ENCODE data around the gene TRIM8.

TRIM8 gene

DNA sequence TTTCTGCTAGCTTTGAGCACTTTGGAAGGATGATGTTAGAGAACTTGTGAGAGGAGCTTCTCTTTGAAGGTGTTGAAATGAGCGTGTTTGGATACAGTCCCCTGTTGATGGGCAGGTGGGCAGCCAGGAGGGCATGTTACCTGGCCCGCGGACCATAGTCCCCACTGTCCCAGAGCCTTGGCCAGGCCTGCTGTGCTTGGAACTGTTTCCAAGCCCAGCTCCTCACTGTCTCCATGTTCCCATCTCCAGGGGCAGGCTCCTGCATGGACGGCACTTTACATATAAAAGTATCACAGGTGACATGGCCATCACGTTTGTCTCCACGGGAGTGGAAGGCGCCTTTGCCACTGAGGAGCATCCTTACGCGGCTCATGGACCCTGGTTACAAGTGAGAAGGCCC is 27.2 kb upstream of the TRIM8 start:
- no peak for FAIRE-seq

GRCh38 chr10:102617816-102618215 is 26.5 kb upstream of the TRIM8 start:
- no peak for FAIRE-seq

- no peak for FAIRE-seq
Measured at GRCh38 chr10:102619281-102619981, 24.8 kb upstream of the TRIM8 start.

GRCh38 chr10:102620138-102620590 is 24.1 kb upstream of the TRIM8 start:
- FAIRE-seq = no peak

DNA sequence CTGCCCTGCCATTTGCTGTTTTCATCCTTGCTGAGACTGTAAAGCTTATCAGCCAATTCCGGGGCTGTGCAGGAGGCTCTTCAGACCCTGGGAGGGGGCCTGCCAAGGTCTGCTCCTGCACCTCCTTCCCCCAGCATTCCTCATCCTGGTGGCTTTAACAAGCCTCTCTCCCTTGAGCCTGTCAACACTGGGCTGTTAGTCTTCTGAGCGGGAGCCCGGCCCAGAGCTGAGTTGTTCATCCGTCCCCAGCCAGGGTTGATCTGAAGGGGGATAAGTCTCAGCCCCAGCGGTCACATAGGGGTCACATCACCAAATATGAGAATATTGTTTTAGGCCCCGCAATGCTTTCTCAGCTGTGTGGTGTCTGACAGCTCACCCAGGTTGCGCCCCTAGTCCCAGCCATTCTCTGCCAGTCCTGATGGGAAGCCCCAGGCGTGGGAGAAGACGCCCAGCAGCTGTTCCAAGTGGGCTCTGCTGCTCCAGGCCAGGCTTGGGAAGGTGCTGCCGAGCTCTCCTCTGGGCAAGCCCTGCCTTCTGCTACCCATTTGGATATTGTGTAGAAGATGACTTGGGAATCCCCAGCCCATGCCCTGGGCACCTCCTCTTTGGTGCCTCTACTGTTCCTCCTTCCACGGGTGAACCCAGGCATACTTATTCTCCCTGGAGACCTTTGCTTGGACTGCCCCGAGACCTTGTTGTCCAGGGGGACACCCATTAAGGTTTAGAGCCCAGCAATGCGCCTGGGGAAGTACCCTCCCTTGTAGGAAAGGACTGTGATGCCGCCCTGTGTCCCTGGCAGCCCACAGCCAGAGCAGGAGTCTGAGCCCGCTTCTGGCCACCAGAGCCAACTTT is 23.5 kb upstream of the TRIM8 start:
- no peak for FAIRE-seq

DNA sequence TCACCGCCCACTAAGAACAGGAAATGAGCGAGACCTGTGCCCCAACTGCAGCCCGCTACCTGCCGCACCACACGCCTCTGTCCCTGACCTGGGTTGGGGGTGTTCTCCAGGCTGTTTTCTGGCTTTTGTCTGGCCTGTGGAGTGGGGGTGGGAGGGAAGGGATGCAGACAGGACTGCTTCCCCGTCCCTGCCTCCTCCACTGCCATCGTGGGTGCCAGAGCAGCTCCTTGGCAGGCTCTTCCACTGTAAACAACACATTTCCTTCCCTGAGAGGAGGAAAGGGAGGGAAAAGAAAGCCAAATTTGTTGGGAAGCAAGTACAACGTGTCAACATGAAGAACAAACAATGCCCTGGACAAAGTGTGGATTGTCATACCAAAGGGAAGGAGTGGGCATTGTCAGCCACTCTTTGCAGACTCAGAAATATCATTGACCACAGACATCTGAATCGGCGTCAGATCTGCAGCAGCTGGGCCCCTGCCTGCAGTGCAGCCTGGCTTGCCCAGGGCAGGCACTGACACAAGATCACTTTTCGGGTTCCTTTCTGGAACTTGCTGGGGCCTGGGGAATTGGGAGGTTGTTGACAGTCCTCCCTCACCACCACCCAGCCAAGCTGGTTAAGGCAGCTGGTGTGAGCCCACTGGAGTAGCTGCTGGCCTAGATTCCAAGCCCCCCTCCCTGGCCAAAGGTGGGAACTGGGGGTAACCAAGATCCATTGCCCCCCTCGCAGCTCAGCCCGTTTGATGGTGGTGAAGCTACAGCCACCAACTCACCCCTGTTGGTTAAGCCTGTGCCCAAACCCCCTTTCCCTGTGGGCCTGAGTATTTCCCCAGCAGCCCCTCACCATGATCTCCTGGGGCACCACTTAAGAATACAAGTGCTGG is 22.6 kb upstream of the TRIM8 start:
- no peak for FAIRE-seq

GRCh38 chr10:102624094-102624493 is 20.2 kb upstream of the TRIM8 start:
- no peak for FAIRE-seq

GRCh38 chr10:102624751-102625645 is 19.3 kb upstream of the TRIM8 start:
- FAIRE-seq = no peak

DNA sequence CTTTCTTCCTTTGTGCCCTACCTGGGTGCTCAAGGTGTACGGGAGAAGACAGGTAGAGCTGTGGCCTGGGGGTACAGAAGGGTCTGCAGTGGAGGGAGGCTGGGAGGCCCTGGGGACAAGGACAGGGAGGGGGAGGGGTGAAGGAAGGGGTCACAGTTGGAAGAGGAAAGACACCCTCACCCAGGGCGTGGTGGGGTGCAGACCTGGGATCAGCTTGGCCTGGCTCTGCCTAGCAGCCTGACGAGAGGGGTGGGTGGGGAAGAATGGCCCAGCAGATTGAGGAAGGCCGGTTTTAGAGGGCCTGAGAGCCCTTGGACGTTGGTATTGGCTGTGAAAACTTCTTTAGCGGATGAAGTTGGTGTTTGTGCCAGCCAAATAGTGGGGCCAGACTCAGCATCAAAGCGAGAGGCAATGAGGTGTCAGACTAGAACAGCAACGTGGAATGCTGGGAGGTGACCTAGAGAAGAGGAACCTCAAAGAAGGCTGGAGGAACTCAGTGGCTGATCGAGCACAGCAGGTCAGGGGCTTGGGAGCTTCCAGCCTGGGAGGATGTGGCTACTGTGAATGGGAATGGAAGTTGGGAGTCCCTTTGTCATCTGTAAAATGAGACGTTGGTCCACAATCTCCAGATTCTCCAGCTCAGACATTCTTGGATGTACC is 18.1 kb upstream of the TRIM8 start:
- no peak for FAIRE-seq

DNA sequence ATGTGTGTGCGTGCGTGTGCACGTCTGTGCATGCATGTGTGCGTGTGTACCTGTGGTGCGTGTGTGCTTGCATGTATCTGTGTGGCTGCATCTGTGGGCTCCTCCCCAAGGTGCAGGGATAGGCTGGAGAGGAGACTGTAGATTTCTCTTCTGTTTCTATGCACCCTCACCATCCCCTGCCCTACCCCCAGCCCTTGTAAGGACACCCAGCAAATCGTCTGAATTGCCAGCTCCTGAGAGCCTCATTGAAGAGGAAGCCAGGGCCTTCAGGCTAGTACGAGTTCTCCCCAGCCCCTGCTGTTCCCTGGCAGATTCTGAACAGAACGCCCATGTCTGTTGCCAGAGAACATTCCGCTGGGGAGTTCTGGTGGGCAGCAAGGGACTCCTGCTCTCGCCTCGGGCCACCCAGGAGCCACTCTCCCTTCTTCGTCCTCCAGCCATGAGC is 17.0 kb upstream of the TRIM8 start:
- FAIRE-seq = no peak

GRCh38 chr10:102627736-102628293 is 16.5 kb upstream of the TRIM8 start:
- FAIRE-seq = no peak

GRCh38 chr10:102628451-102628911 is 15.8 kb upstream of the TRIM8 start:
- FAIRE-seq = no peak

- no peak for FAIRE-seq
Measured at GRCh38 chr10:102629661-102630614, 14.3 kb upstream of the TRIM8 start.

GRCh38 chr10:102630663-102631062 is 13.6 kb upstream of the TRIM8 start:
- FAIRE-seq = no peak

DNA sequence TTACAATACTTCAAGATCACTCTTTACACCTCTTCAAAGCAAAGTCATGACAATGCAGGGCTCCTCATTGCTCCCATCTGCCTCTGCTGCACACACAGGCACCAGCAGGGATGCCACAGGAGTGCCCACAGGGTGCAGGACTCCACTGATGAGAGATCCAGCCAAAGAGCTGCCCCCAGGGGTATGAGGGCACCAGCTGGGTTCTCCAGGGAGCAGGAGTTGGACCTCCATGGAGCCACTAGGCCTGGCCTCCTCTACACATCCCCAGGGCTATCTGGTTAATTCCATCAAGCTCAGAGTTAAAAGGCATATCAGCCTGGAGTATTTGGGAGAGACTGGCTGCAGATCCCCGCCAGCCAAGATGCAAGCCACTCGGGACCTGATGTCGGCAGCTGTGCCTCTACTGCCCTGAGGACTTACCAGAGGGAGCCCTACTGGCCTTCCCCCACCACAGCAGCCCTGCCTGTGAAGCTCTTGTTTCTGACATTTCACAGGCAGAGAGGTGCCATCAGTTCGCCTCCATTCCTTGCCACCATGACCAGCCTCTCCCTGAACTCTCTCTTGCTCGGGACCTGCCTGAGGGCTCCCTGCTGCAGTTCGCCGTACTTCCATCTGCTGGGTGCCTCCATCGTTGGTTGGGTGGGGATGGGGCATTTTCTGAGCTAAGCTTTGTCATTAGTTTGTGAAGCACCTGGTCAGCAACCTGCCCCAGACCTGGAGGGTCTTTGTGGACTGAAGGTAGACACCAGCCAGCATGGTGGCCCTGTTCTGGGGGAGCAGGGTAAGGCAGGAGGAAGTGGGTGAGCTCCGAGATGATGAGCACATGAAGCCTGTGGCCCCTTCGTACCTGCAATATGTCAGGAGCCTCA is 12.5 kb upstream of the TRIM8 start:
- no peak for FAIRE-seq

DNA sequence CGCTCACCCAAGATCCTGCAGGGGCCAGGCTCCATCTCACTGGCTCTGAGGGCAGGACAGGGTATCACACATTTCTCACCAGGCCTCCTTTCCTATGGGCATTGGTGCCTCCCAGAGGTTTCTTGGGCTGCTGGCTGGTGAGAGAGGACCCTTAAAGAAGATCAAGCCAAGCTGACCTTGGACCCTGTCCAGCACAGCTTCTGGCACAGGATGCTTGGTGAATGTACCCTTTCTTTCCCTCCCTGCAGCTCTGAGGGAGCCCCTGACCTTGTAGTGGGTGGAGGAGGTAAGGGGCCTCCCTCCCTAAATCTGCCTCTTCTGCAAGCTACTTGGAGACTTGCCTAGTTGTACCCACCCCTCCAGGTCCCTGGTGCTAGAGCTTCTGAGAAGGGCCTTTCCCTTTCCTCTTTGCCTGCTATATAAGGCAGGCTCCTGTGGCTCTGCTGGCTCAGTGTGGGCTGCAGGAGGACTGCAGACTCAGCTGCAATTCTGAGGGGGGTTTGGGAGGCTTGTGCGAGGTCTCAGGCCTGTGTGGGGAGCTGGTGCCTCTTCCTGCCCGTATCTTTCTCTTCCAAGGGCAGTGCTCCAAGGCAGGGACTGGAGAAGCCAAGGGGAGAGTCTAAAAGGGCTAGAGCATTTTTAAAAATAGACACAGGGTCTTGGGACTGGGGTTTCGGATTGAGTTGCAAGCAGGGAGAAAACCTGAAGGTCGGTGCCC is 11.7 kb upstream of the TRIM8 start:
- no peak for FAIRE-seq

DNA sequence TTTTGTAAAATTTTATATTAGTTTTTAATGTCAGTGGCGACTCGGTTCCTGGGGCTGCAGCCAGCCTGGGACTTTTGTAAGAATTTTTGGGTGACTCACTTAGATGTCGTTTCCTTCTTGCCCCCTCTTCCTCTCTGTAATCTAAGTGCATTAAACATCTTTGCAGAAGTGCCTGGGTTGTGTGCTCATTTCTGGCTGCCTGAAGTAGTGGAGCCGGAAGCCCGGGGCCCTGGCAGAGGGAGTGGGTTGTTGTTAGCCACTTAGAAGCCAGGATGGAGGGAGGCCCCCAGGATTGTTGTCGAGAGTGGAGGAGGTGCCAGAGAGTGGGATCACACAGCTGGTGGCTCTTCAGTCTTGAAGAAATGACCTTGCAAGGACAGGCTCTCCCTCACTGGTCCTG is 11.0 kb upstream of the TRIM8 start:
- FAIRE-seq = no peak

GRCh38 chr10:102633848-102634247 is 10.4 kb upstream of the TRIM8 start:
- no peak for FAIRE-seq

Measured in A204.1 (cell line).